CD14-positive monocyte (primary cell): ENCODE data around the gene MCF2L2. TPM values are rescaled to one million over a fixed set of nuclear protein-coding genes. Genes with fewer than 3 reads are reported as not detected.

Experiments
- DNase-seq, 3 donors: peaks; one replicate each; pipeline ENCODE4 v3.0.0-alpha.2; 2011 to 2022
- H2AFZ ChIP-seq: 2 replicates; pipeline ENCODE4 v1.6.0; 2012; ENCODE audit warnings: mild to moderate bottlenecking, low read depth, low read length, inconsistent platforms; ENCODE audit not compliant: insufficient read depth, poor library complexity, severe bottlenecking
- H3K27ac ChIP-seq, 2 donors: 1 replicate in 1 of 2; 2 replicates in 1 of 2; pipeline ENCODE4 v1.5.1; 2012 to 2013; ENCODE audit warnings: low read length in 2 of 2, control low read depth in 1 of 2, inconsistent platforms in 1 of 2, low read depth in 1 of 2, mild to moderate bottlenecking in 1 of 2
- H3K27me3 ChIP-seq, 2 donors: one replicate each; pipeline versions ENCODE4 v1.6.0 to v1.6.1; 2011 to 2013; ENCODE audit warnings: low read length in 2 of 2; ENCODE audit not compliant: control insufficient read depth in 2 of 2, insufficient read depth in 2 of 2
- H3K36me3 ChIP-seq, 2 donors: replicated peaks in 1 of 2; 1 replicate in 1 of 2; 2 replicates in 1 of 2; pipeline versions ENCODE4 v1.5.1 to v1.6.1; 2012 to 2013; ENCODE audit warnings: low read length in 2 of 2, control low read depth in 1 of 2, inconsistent platforms in 1 of 2, mild to moderate bottlenecking in 1 of 2; ENCODE audit not compliant: insufficient read depth in 2 of 2, control insufficient read depth in 1 of 2
- H3K4me1 ChIP-seq, 2 donors: 1 replicate in 1 of 2; 2 replicates in 1 of 2; pipeline versions ENCODE4 v1.5.1 to v1.6.1; 2012 to 2013; ENCODE audit warnings: low read length in 2 of 2, control low read depth in 1 of 2, inconsistent platforms in 1 of 2, mild to moderate bottlenecking in 1 of 2, moderate library complexity in 1 of 2; ENCODE audit not compliant: insufficient read depth in 2 of 2, control insufficient read depth in 1 of 2
- H3K4me2 ChIP-seq: replicated peaks from 2 replicates; pipeline ENCODE3; 2012; ENCODE audit warnings: low read length, moderate library complexity, mild to moderate bottlenecking; ENCODE audit not compliant: poor library complexity, severe bottlenecking; ENCODE audit errors: extremely low read depth
- H3K4me3 ChIP-seq, 3 experiments: fragments of 200-600 bp in 1 of 3; sonication (generic) in 1 of 3; replicated peaks in 1 of 3; 1 replicate in 2 of 3; 2 replicates in 1 of 3; pipeline ENCODE4 v1.5.1; 2011 to 2013; ENCODE audit warnings: low read length in 3 of 3, mild to moderate bottlenecking in 3 of 3, control low read depth in 2 of 3, low read depth in 2 of 3, inconsistent platforms in 1 of 3, moderate library complexity in 1 of 3
- H3K79me2 ChIP-seq: 2 replicates; pipeline ENCODE4 v1.6.0; 2012; ENCODE audit warnings: mild to moderate bottlenecking, control low read depth, inconsistent platforms, low read length, moderate library complexity; ENCODE audit not compliant: insufficient read depth
- H3K9ac ChIP-seq: 2 replicates; pipeline ENCODE4 v1.6.0; 2017; ENCODE audit warnings: low read length, mild to moderate bottlenecking; ENCODE audit not compliant: insufficient read depth, poor library complexity, severe bottlenecking
- H3K9me3 ChIP-seq, 2 donors: replicated peaks in 1 of 2; 1 replicate in 1 of 2; 2 replicates in 1 of 2; pipeline versions ENCODE4 v1.5.1 to v1.6.1; 2012 to 2013; ENCODE audit warnings: low read length in 2 of 2, control low read depth in 1 of 2; ENCODE audit not compliant: control insufficient read depth in 1 of 2, insufficient read depth in 1 of 2
- H4K20me1 ChIP-seq: 2 replicates; pipeline ENCODE4 v1.6.0; 2012; ENCODE audit warnings: mild to moderate bottlenecking, low read length, control low read depth, moderate library complexity; ENCODE audit not compliant: insufficient read depth
- H3K27ac Mint-ChIP-seq, 7 donors: one replicate each; pipeline ENCODE4 v1.8.0; 2020; ENCODE audit warnings: mild to moderate bottlenecking in 7 of 7, mixed read lengths in 7 of 7, moderate library complexity in 6 of 7, inconsistent platforms in 2 of 7
- H3K27me3 Mint-ChIP-seq, 3 donors: one replicate each; pipeline ENCODE4 v1.8.0; 2021 to 2022; ENCODE audit warnings: low read depth in 3 of 3, mild to moderate bottlenecking in 3 of 3, mixed read lengths in 3 of 3, moderate library complexity in 3 of 3, inconsistent platforms in 1 of 3
- H3K36me3 Mint-ChIP-seq, 2 donors: one replicate each; pipeline ENCODE4 v1.8.0; 2020; ENCODE audit warnings: mixed read lengths in 2 of 2, inconsistent platforms in 1 of 2, mild to moderate bottlenecking in 1 of 2
- H3K4me1 Mint-ChIP-seq: one replicate; pipeline ENCODE4 v1.8.0; 2020; ENCODE audit warnings: mild to moderate bottlenecking, mixed read lengths
- H3K4me3 Mint-ChIP-seq, 2 donors: one replicate each; pipeline ENCODE4 v1.8.0; 2020; ENCODE audit warnings: mild to moderate bottlenecking in 2 of 2, mixed read lengths in 2 of 2, moderate library complexity in 1 of 2
- H3K9me3 Mint-ChIP-seq, 7 donors: one replicate each; pipeline ENCODE4 v1.8.0; 2020 to 2022; ENCODE audit warnings: mixed read lengths in 7 of 7, mild to moderate bottlenecking in 6 of 7, moderate library complexity in 6 of 7, inconsistent platforms in 2 of 7
- CTCF ChIP-seq: fragments of 200-600 bp; IDR thresholded peaks from one replicate; pipeline ENCODE4 v1.8.0; 2022; ENCODE audit warnings: antibody characterized with exemption, mild to moderate bottlenecking
- WGBS: methylation state at CpG from one replicate; pipeline ENCODE4 v1.1.5; 2013; ENCODE audit warnings: missing lambda C conversion rate; ENCODE audit not compliant: insufficient coverage; 5-methylcytosine and 5-hydroxymethylcytosine counted together
- intact Hi-C, 2 donors: fragments of 100-400 bp; cut with micrococcal nuclease; formaldehyde crosslinking; loops; one replicate each; pipeline versions ENCODE4 v1.15.0 to v1.15.1; 2023
- polyA plus RNA-seq, 3 donors: library from polyadenylated mRNA; depleted of rRNA in 1 of 3; unstranded in 2 of 3; stranded (reverse) in 1 of 3; fragments of 300-500 nt in 2 of 3; fragments of >200 nt in 1 of 3; fragmentation: Illumina TruSeq in 2 of 3; gene quantifications; 1 replicate in 2 of 3; 2 replicates in 1 of 3; pipeline ENCODE4 v1.2.3, GENCODE V29; 2012 to 2021

The MCF2L2 gene
- polyA plus RNA-seq, 3 donors = 0.01 to 0.13 TPM; not detected in 1

- Mint-ChIP-seq H3K27ac (no peak overlapping the region), H3K4me3 (no peak overlapping the region)
- 100% methylated on average over 4 of the region's 4 CpGs for WGBS
Observed at GRCh38 chr3:183386651-183387050, 41.8 kb downstream of the MCF2L2 start.

More at GRCh38 chr3:183386651-183387050, 41.8 kb downstream of the MCF2L2 start:
- H3K79me2 ChIP-seq = no peaks in the 10 kb centered on the region
- peaks cover 9 to 12% of the 10 kb centered on the region in 2 donors for H3K4me1 ChIP-seq
- no peaks in the 10 kb centered on the region for H4K20me1 ChIP-seq
- intact Hi-C loops = loop anchor here in 1 of 2 donors (10.0 kb wide), 2 partner anchors 92 to 132 kb away; partner anchors contain the start of gene B3GNT5
- H3K4me2 ChIP-seq = no peak overlapping the region
- no peak for DNase-seq
- peaks cover 0 to 2% (median under 1%) of the 10 kb centered on the region in 3 donors for H3K27me3 Mint-ChIP-seq
- H2AFZ ChIP-seq = no peak overlapping the region
- H3K36me3 Mint-ChIP-seq = no peaks in the 10 kb centered on the region
- no peak for TF ChIP-seq CTCF
- no peak overlapping the region for H3K27ac ChIP-seq
- H3K27me3 ChIP-seq = no peaks in the 10 kb centered on the region
- H3K36me3 ChIP-seq = no peaks in the 10 kb centered on the region
- no peaks in the 10 kb centered on the region for H3K9me3 ChIP-seq
- no peak overlapping the region for H3K9ac ChIP-seq
- H3K4me3 ChIP-seq = no peak overlapping the region
- H3K4me1 Mint-ChIP-seq = peaks cover 12% of the 10 kb centered on the region
- no peaks in the 10 kb centered on the region for H3K9me3 Mint-ChIP-seq
